ENCODE results near the gene CTBP2. TPM values are rescaled to one million over a fixed set of nuclear protein-coding genes. Genes with fewer than 3 reads are reported as not detected.

Gene CTBP2
- total RNA-seq, 2 donors from 2014 or later, result 106 to 172 TPM

- H3K27me3 ChIP-seq, result no peaks in the 10 kb centered on the region
- no peaks in the 10 kb centered on the region for H3K9me3 ChIP-seq
- H3K36me3 ChIP-seq, result no peaks in the 10 kb centered on the region
- DNase-seq, result no peak
- no peak for TF ChIP-seq CTCF (IDR thresholded peaks at IDR 0.05)
- H3K9ac ChIP-seq (ENCODE audit: low read depth in 2 of 2, low read length in 2 of 2), result no peak overlapping the region
- no peak overlapping the region for H3K4me3 ChIP-seq
- no peak overlapping the region for H3K27ac ChIP-seq
- H3K4me1 ChIP-seq, result no peaks in the 10 kb centered on the region
- intact Hi-C loops (cut with DNase I), result no loop called here
Observed at GRCh38 chr10:125134483-125134848, 25.9 kb downstream of the CTBP2 start.

GRCh38 chr10:125133696-125134482, 26.5 kb downstream of the CTBP2 start:
- intact Hi-C loops (cut with DNase I), result no loop called here
- H3K9me3 ChIP-seq, result no peaks in the 10 kb centered on the region
- TF ChIP-seq CTCF (IDR thresholded peaks at IDR 0.05), result no peak
- no peak overlapping the region for H3K9ac ChIP-seq (ENCODE audit: low read depth in 2 of 2, low read length in 2 of 2)
- no peaks in the 10 kb centered on the region for H3K4me1 ChIP-seq
- no peak for DNase-seq
- H3K36me3 ChIP-seq, result no peaks in the 10 kb centered on the region
- H3K4me3 ChIP-seq, result no peak overlapping the region
- no peak overlapping the region for H3K27ac ChIP-seq
- no peaks in the 10 kb centered on the region for H3K27me3 ChIP-seq

GRCh38 chr10:125132344-125132743, 28.0 kb downstream of the CTBP2 start:
- H3K36me3 ChIP-seq, result no peaks in the 10 kb centered on the region
- H3K9ac ChIP-seq (ENCODE audit: low read depth in 2 of 2, low read length in 2 of 2), result no peak overlapping the region
- H3K9me3 ChIP-seq, result no peaks in the 10 kb centered on the region
- no peaks in the 10 kb centered on the region for H3K4me1 ChIP-seq
- DNase-seq, result no peak
- H3K27ac ChIP-seq, result no peak overlapping the region
- no peak overlapping the region for H3K4me3 ChIP-seq
- no peaks in the 10 kb centered on the region for H3K27me3 ChIP-seq
- TF ChIP-seq CTCF (IDR thresholded peaks at IDR 0.05), result no peak
- intact Hi-C loops (cut with DNase I), result no loop called here

- intact Hi-C loops (cut with DNase I), result no loop called here
- Histone ChIP-seq H3K27me3 (no peaks in the 10 kb centered on the region), H3K36me3 (no peaks in the 10 kb centered on the region), H3K9ac (ENCODE audit: low read depth in 2 of 2, low read length in 2 of 2) (no peak overlapping the region), H3K4me3 (no peak overlapping the region), H3K27ac (no peak overlapping the region), H3K9me3 (no peaks in the 10 kb centered on the region), H3K4me1 (no peaks in the 10 kb centered on the region)
- DNase-seq, result no peak
- no peak for TF ChIP-seq CTCF (IDR thresholded peaks at IDR 0.05)
Observed at GRCh38 chr10:125130916-125131315, 29.4 kb downstream of the CTBP2 start.

GRCh38 chr10:125130260-125130659, 30.1 kb downstream of the CTBP2 start:
- Histone ChIP-seq H3K4me1 (no peaks in the 10 kb centered on the region), H3K9ac (ENCODE audit: low read depth in 2 of 2, low read length in 2 of 2) (no peak overlapping the region), H3K9me3 (no peaks in the 10 kb centered on the region), H3K27ac (no peak overlapping the region), H3K4me3 (no peak overlapping the region), H3K27me3 (no peaks in the 10 kb centered on the region), H3K36me3 (no peaks in the 10 kb centered on the region)
- no peak for DNase-seq
- intact Hi-C loops (cut with DNase I), result no loop called here
- no peak for TF ChIP-seq CTCF (IDR thresholded peaks at IDR 0.05)
